ENCODE results near the gene RSPO4.

DNA sequence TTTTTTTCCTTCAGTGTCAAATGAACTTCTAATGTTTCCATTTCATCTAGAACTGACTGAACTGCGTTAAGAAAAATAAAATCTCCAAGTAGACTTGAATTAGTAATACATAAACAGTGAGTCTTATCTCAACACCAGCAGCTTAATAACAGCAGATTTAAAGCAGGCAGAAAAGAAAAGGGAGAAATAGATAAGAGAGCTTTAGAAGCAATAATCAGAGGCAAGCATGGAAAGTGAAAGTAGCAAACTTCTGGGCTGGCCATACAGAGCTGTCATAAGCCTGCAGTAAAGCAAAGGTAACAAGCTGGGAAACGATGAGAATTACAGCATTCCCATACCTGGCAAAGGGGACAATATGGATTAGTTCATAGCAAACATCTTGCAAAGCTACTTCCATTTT, 69.1 kb downstream of the RSPO4 start:
- TF ChIP-seq, protein P1, sequence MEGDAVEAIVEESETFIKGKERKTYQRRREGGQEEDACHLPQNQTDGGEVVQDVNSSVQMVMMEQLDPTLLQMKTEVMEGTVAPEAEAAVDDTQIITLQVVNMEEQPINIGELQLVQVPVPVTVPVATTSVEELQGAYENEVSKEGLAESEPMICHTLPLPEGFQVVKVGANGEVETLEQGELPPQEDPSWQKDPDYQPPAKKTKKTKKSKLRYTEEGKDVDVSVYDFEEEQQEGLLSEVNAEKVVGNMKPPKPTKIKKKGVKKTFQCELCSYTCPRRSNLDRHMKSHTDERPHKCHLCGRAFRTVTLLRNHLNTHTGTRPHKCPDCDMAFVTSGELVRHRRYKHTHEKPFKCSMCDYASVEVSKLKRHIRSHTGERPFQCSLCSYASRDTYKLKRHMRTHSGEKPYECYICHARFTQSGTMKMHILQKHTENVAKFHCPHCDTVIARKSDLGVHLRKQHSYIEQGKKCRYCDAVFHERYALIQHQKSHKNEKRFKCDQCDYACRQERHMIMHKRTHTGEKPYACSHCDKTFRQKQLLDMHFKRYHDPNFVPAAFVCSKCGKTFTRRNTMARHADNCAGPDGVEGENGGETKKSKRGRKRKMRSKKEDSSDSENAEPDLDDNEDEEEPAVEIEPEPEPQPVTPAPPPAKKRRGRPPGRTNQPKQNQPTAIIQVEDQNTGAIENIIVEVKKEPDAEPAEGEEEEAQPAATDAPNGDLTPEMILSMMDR (IDR thresholded peaks at IDR 0.05) = no peak
- no peak for TF ChIP-seq POLR2A (IDR thresholded peaks at IDR 0.05)

Data from body of pancreas (tissue), 4 donors.